Measurements from ENCODE around the gene MEIS2.

MEIS2 gene

GRCh38 chr15:36926427-36926825 is 173.9 kb downstream of the MEIS2 start:
- no peak for DNase-seq (ENCODE audit: low read depth)

- DNase-seq (ENCODE audit: low read depth): no peak
These were observed 174.5 kb downstream of the MEIS2 start for GRCh38 chr15:36925653-36926426.

- DNase-seq (ENCODE audit: low read depth): no peak
These were observed 175.3 kb downstream of the MEIS2 start for GRCh38 chr15:36925049-36925448.

- DNase-seq (ENCODE audit: low read depth): no peak
These were observed 176.3 kb downstream of the MEIS2 start for GRCh38 chr15:36924034-36924433.

- no peak for DNase-seq (ENCODE audit: low read depth)
These were observed 178.8 kb downstream of the MEIS2 start for GRCh38 chr15:36921484-36922091.

- no peak for DNase-seq (ENCODE audit: low read depth)
These were observed 182.7 kb downstream of the MEIS2 start for GRCh38 chr15:36917411-36918267.

- DNase-seq (ENCODE audit: low read depth): no peak
These were observed 185.2 kb downstream of the MEIS2 start for GRCh38 chr15:36914960-36915808.

- no peak for DNase-seq (ENCODE audit: low read depth)
These were observed 185.9 kb downstream of the MEIS2 start for GRCh38 chr15:36914466-36914865.

GRCh38 chr15:36912311-36912712 is 188.0 kb downstream of the MEIS2 start:
- DNase-seq (ENCODE audit: low read depth): no peak

- no peak for DNase-seq (ENCODE audit: low read depth)
These were observed 188.9 kb downstream of the MEIS2 start for GRCh38 chr15:36911322-36911944.

- DNase-seq (ENCODE audit: low read depth): no peak
These were observed 191.4 kb downstream of the MEIS2 start for GRCh38 chr15:36908991-36909390.

- no peak for DNase-seq (ENCODE audit: low read depth)
These were observed 193.1 kb downstream of the MEIS2 start for GRCh38 chr15:36907295-36907694.

GRCh38 chr15:36905908-36906307 is 194.4 kb downstream of the MEIS2 start:
- no peak for DNase-seq (ENCODE audit: low read depth)

GRCh38 chr15:36904715-36905114 is 195.6 kb downstream of the MEIS2 start:
- DNase-seq (ENCODE audit: low read depth): no peak

- no peak for DNase-seq (ENCODE audit: low read depth)
These were observed 196.3 kb downstream of the MEIS2 start for GRCh38 chr15:36903922-36904556.

- DNase-seq (ENCODE audit: low read depth): no peak
These were observed 197.2 kb downstream of the MEIS2 start for GRCh38 chr15:36903195-36903594.

GRCh38 chr15:36901012-36901411 is 199.3 kb downstream of the MEIS2 start:
- DNase-seq (ENCODE audit: low read depth): no peak

GRCh38 chr15:36899696-36900095 is 200.7 kb downstream of the MEIS2 start:
- no peak for DNase-seq (ENCODE audit: low read depth)

- no peak for DNase-seq (ENCODE audit: low read depth)
These were observed 201.7 kb downstream of the MEIS2 start for GRCh38 chr15:36898536-36899126.

GRCh38 chr15:36897834-36898233 is 202.5 kb downstream of the MEIS2 start:
- DNase-seq (ENCODE audit: low read depth): no peak

- DNase-seq (ENCODE audit: low read depth): no peak
These were observed 203.4 kb downstream of the MEIS2 start for GRCh38 chr15:36896949-36897348.
